Measurements from ENCODE around the gene PRG3. TPM values are rescaled to one million over a fixed set of nuclear protein-coding genes. Genes with fewer than 3 reads are reported as not detected.
A peak's percentile ranks its signal among the peaks of the same experiment; 100 is the strongest.

The PRG3 gene
- total and polyA plus RNA-seq, 4 experiments from 2014 or later: not detected

GRCh38 chr11:57390535-57390934 lies 9.6 kb upstream of the PRG3 start, which contains the start of gene PRG2:
Gene PRG2, minus strand, starts transcription at chr11:57390650. Its CDS starts 706 bp downstream, at chr11:57389944.
- Mint-ChIP-seq H3K36me3 (no peaks in the 10 kb centered on the region), H3K27ac (peak within 1 kb of the TSS in 1 of 7 donors; percentile 14), H3K27me3 (peaks cover 0 to 2% of the 10 kb centered on the region in 2 donors), H3K9me3 (no peaks in the 10 kb centered on the region), H3K4me3 (no peak within 1 kb of the TSS), H3K4me1 (no peaks in the 10 kb centered on the region)
- Histone ChIP-seq H3K36me3 (ENCODE audit: insufficient read depth, low read length) (no peaks in the 10 kb centered on the region), H3K27me3 (ENCODE audit: insufficient read depth, low read length) (no peaks in the 10 kb centered on the region), H3K4me1 (ENCODE audit: insufficient read depth, low read length) (no peaks in the 10 kb centered on the region), H3K4me3 (ENCODE audit: low read length in 2 of 2) (no peak within 1 kb of the TSS), H3K9me3 (ENCODE audit: control insufficient read depth in 1 of 2, low read length in 2 of 2) (no peaks in the 10 kb centered on the region), H3K27ac (ENCODE audit: low read depth, low read length) (no peak within 1 kb of the TSS)
- CTCF ChIA-PET (ENCODE audit: partially characterized antibody): interaction anchor here (1.3 kb wide), 1 partner anchor 67 kb away, joined by 4 read pairs; no protein-coding TSS in a partner anchor
- no peak for DNase-seq
- POLR2A ChIA-PET (ENCODE audit: partially characterized antibody): no interaction called here
- intact Hi-C loops (cut with micrococcal nuclease): no loop called here

DNA sequence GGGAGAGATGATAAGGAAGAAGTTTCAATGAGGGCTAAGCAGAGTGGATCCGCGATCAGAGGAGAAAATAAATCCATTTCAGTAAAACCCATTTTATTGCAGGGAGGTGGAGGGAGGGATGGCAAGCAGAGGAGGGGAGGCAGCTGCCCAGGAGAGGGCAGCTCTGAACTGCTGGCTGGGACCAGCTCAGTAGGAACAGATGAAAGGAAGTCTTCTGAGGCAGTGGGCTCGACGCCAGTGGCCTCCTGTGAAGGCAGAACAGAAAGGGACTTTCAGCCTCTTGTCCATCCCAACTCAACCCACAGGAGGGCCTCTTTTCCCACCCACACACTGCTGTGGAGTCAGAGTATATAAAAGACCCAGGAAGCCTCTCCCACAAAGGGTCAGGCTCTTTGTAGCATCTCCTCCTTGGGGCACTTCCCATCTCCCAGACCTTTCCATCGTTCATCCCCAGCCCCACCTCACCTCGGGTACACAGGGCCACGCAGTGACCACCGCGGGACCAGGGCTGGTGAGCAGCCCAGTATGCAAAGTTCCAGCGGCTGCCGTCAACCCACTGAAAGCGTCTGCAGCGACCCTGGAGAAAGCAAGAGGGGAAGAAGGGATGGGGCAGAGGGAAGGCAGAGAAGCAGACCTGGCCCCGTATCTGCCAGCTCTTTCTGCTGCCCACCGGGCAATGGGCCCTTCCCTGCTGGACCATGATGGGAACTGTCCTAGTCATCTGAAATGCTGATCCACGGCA lies 6.5 kb upstream of the PRG3 start:
- Histone ChIP-seq H3K9me3 (ENCODE audit: control insufficient read depth in 1 of 2, low read length in 2 of 2) (no peaks in the 10 kb centered on the region), H3K27ac (ENCODE audit: low read depth, low read length) (no peak overlapping the region), H3K4me3 (ENCODE audit: low read length in 2 of 2) (no peak overlapping the region), H3K27me3 (ENCODE audit: insufficient read depth, low read length) (no peaks in the 10 kb centered on the region), H3K4me1 (ENCODE audit: insufficient read depth, low read length) (no peaks in the 10 kb centered on the region), H3K36me3 (ENCODE audit: insufficient read depth, low read length) (no peaks in the 10 kb centered on the region)
- POLR2A ChIA-PET (ENCODE audit: partially characterized antibody): no interaction called here
- CTCF ChIA-PET (ENCODE audit: partially characterized antibody): interaction anchor here (1.3 kb wide), 1 partner anchor 69 kb away, joined by 5 read pairs; no protein-coding TSS in a partner anchor
- H3K27me3 Mint-ChIP-seq: peaks cover 3 to 5% of the 10 kb centered on the region in 2 donors
- H3K9me3 Mint-ChIP-seq: no peaks in the 10 kb centered on the region
- DNase-seq: no peak
- H3K4me3 Mint-ChIP-seq: no peak overlapping the region
- H3K4me1 Mint-ChIP-seq: no peaks in the 10 kb centered on the region
- H3K27ac Mint-ChIP-seq: no peak overlapping the region
- intact Hi-C loops (cut with micrococcal nuclease): no loop called here
- H3K36me3 Mint-ChIP-seq: no peaks in the 10 kb centered on the region

GRCh38 chr11:57386178-57386940 lies 5.4 kb upstream of the PRG3 start:
- Mint-ChIP-seq H3K4me3 (no peak overlapping the region), H3K9me3 (no peaks in the 10 kb centered on the region), H3K27ac (no peak overlapping the region), H3K4me1 (no peaks in the 10 kb centered on the region), H3K27me3 (peaks cover 7 to 8% of the 10 kb centered on the region in 2 donors), H3K36me3 (no peaks in the 10 kb centered on the region)
- no peak for DNase-seq
- H3K4me1 ChIP-seq (ENCODE audit: insufficient read depth, low read length): no peaks in the 10 kb centered on the region
- H3K9me3 ChIP-seq (ENCODE audit: control insufficient read depth in 1 of 2, low read length in 2 of 2): no peaks in the 10 kb centered on the region
- H3K27ac ChIP-seq (ENCODE audit: low read depth, low read length): no peak overlapping the region
- intact Hi-C loops (cut with micrococcal nuclease): no loop called here
- H3K36me3 ChIP-seq (ENCODE audit: insufficient read depth, low read length): no peaks in the 10 kb centered on the region
- CTCF ChIA-PET (ENCODE audit: partially characterized antibody): no interaction called here
- POLR2A ChIA-PET (ENCODE audit: partially characterized antibody): no interaction called here
- no peaks in the 10 kb centered on the region for H3K27me3 ChIP-seq (ENCODE audit: insufficient read depth, low read length)
- no peak overlapping the region for H3K4me3 ChIP-seq (ENCODE audit: low read length in 2 of 2)

- no peaks in the 10 kb centered on the region for H3K27me3 ChIP-seq (ENCODE audit: insufficient read depth, low read length)
- Mint-ChIP-seq H3K4me3 (no peak overlapping the region), H3K9me3 (peaks cover 0 to 2% (median 0%) of the 10 kb centered on the region in 8 donors)
These were observed 1.2 kb downstream of the PRG3 start for GRCh38 chr11:57379732-57380131.

GRCh38 chr11:57378186-57378585 lies 2.8 kb downstream of the PRG3 start:
- no peaks in the 10 kb centered on the region for H3K27me3 ChIP-seq (ENCODE audit: insufficient read depth, low read length)
- Mint-ChIP-seq H3K4me1 (no peaks in the 10 kb centered on the region), H3K27ac (no peak overlapping the region), H3K4me3 (no peak overlapping the region), H3K9me3 (peaks cover 0 to 2% (median 0%) of the 10 kb centered on the region in 8 donors), H3K36me3 (no peaks in the 10 kb centered on the region), H3K27me3 (peaks cover 10 to 20% of the 10 kb centered on the region in 2 donors)
- CTCF ChIA-PET (ENCODE audit: partially characterized antibody): no interaction called here
- no peak for DNase-seq
- H3K9me3 ChIP-seq (ENCODE audit: control insufficient read depth in 1 of 2, low read length in 2 of 2): no peaks in the 10 kb centered on the region
- H3K27ac ChIP-seq (ENCODE audit: low read depth, low read length): no peak overlapping the region
- no peaks in the 10 kb centered on the region for H3K36me3 ChIP-seq (ENCODE audit: insufficient read depth, low read length)
- no peaks in the 10 kb centered on the region for H3K4me1 ChIP-seq (ENCODE audit: insufficient read depth, low read length)
- POLR2A ChIA-PET (ENCODE audit: partially characterized antibody): no interaction called here
- no peak overlapping the region for H3K4me3 ChIP-seq (ENCODE audit: low read length in 2 of 2)
- intact Hi-C loops (cut with micrococcal nuclease): no loop called here

More at GRCh38 chr11:57379732-57380131, 1.2 kb downstream of the PRG3 start:
- peaks cover 12 to 20% of the 10 kb centered on the region in 2 donors for H3K27me3 Mint-ChIP-seq
- no peaks in the 10 kb centered on the region for H3K4me1 Mint-ChIP-seq
- H3K36me3 Mint-ChIP-seq: no peaks in the 10 kb centered on the region
- no peaks in the 10 kb centered on the region for H3K36me3 ChIP-seq (ENCODE audit: insufficient read depth, low read length)
- no peaks in the 10 kb centered on the region for H3K9me3 ChIP-seq (ENCODE audit: control insufficient read depth in 1 of 2, low read length in 2 of 2)
- H3K27ac ChIP-seq (ENCODE audit: low read depth, low read length): no peak overlapping the region
- DNase-seq: no peak
- ChIA-PET CTCF (ENCODE audit: partially characterized antibody) (no interaction called here), POLR2A (ENCODE audit: partially characterized antibody) (no interaction called here)
- H3K4me3 ChIP-seq (ENCODE audit: low read length in 2 of 2): no peak overlapping the region
- intact Hi-C loops (cut with micrococcal nuclease): no loop called here
- H3K4me1 ChIP-seq (ENCODE audit: insufficient read depth, low read length): no peaks in the 10 kb centered on the region
- H3K27ac Mint-ChIP-seq: no peak overlapping the region

GRCh38 chr11:57377107-57377506 lies 3.8 kb downstream of the PRG3 start:
- Histone ChIP-seq H3K4me3 (ENCODE audit: low read length in 2 of 2) (no peak overlapping the region), H3K27ac (ENCODE audit: low read depth, low read length) (no peak overlapping the region), H3K9me3 (ENCODE audit: control insufficient read depth in 1 of 2, low read length in 2 of 2) (no peaks in the 10 kb centered on the region), H3K36me3 (ENCODE audit: insufficient read depth, low read length) (no peaks in the 10 kb centered on the region), H3K27me3 (ENCODE audit: insufficient read depth, low read length) (no peaks in the 10 kb centered on the region), H3K4me1 (ENCODE audit: insufficient read depth, low read length) (no peaks in the 10 kb centered on the region)
- CTCF ChIA-PET (ENCODE audit: partially characterized antibody): no interaction called here
- Mint-ChIP-seq H3K9me3 (peaks cover 0 to 2% (median 0%) of the 10 kb centered on the region in 8 donors), H3K27ac (peak overlapping the region in 1 of 7 donors; percentile 43), H3K36me3 (no peaks in the 10 kb centered on the region), H3K4me1 (no peaks in the 10 kb centered on the region), H3K4me3 (no peak overlapping the region), H3K27me3 (peaks cover 6 to 16% of the 10 kb centered on the region in 2 donors)
- POLR2A ChIA-PET (ENCODE audit: partially characterized antibody): no interaction called here
- no peak for DNase-seq
- intact Hi-C loops (cut with micrococcal nuclease): no loop called here

Data from CD4-positive, alpha-beta memory T cell (primary cell).